Measurements from ENCODE around the gene NRP1.

NRP1 gene

DNA sequence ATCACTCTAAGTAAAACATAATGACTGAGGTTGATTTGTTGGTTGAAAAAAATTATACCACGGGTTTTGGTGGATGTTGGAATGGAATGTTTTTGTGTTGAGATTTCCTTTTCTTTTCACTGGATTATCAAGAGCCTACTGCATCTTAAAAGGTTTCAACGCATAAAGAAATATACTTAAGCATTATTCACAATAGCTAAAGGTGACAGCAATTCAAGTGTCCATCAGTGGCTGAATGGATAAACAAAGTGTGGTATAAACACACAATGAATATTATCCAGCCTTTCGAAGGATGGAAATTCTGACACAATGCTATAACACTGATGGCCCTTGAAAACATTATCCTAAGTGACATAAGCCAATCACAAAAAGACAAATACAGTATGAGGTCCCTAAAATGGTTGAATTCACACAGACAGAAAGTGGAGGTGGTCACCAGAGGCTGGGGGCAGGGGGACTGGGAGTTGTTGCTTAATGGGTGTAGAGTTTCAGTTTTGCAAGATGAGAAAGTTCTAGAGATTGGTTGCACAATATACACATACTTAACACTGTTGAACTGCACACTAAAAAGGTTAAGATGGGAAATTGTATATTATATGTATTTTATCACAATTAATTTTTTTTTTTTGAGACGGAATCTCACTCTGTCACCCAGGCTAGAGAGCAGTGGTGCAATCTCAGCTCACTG, 122.3 kb downstream of the NRP1 start:
- no peak for DNase-seq (ENCODE audit: low read depth in 2 of 2)

DNA sequence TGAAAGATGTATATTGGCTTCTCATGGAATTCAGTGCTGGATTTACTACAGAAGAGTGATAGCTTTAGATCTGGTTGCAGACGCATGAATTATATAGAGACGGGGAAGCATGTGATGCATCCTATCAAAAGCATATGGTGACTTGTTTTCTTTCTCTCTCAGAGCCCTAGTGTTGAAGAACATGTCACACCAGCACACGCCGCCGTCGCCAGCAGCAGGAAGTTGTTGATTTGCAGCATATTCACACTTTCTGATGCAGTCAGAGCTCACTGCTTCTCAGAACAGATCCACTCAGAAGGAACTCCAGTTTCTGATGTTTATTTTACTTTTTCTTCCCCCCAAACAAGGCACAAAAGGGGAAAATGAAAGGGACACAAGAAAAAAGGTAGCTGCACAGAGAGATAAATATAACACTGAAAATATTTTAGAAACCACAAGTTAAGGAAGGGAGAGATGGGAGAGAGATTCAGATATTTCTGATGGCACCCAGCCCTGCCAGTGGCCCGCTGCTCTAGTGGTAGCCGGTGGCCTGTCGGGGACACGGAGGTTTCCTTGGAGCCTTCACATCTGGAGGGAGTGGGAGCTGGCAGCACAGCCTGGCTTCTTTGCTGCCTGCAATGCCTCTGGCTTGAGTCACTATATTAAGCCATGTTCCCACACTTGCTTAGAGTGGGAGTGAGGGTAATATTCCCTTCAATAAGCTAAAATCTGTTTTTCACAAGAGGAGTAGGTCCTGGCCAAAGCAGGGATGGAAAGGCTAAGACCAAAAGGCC, 123.2 kb downstream of the NRP1 start:
- DNase-seq (ENCODE audit: low read depth in 2 of 2), result no peak

DNA sequence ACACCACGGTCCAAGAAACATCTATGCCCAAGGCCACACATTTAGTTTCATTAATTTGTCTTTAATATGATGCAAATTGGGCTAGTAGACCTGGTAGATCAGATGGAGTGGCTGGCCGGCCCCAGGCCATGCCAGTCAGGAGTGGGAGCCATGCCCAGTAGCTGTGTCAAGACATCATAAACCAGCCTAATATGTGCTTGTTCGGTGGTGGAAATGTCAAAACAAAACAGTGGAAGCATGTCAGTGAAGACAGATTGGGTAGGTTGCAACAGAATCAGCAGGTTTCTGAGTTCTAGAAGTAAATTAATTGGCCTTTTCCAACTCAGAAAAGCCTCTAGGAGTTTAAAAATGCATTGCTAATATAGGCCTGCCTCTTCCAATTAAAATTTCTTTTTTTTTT, 124.7 kb downstream of the NRP1 start:
- no peak for DNase-seq (ENCODE audit: low read depth in 2 of 2)

DNA sequence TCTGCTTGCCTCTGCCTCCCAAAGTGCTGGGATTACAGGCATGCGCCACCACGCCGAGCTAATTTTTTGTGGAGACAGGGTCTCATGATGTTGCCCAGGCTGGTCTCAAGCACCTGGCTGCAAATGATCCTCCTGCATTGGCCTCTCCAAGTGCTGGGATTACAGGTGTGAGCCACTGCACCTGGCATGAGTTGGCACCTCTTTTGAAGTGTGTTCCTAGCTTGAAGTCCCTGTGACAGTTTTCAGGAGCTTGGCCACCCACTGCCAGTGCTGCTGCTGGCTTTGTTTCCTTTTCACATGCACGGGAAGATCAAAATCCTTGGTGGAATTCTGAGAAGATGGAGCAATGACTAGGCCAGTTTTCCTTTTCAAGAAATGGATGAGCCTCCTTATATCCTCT, 126.3 kb downstream of the NRP1 start:
- no peak for DNase-seq (ENCODE audit: low read depth in 2 of 2)

DNA sequence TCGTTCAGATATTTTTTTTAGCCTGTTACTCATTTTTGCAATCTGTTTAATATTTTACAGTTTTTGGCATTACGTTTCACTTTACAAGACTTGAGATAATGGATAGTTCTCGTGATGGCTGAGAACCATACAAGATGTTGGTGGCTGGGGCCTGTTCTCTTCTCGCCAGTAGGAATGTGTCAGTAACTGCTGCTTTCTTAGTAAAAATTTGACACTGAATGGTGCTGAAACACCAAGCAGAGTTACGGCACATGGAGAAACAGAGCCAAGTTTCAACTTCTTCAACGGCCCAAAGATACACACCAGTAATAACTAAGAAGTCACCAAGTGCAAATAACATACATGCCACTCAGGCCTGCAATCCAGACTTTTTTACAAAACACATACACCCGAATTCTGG, 130.4 kb downstream of the NRP1 start:
- DNase-seq (ENCODE audit: low read depth in 2 of 2), result no peak

DNA sequence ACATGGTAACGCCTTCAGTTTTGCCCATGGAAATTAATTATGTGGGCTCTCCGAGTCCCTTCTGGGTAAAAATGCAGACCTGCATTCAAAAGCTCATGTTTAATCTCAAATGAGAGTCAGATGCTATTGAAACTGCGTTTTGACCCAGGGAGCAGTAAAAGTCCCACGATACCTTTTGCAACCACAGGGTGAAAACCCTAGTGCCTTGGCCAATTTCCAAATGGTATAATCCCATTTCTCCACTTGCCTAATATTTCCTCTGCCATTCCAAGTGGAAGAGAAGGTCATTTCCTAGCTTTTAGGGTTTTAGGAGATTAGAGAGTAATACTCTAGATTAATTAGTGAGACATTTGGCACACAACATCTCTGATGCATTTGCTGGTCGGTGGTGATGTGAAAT, 132.5 kb downstream of the NRP1 start:
- DNase-seq (ENCODE audit: low read depth in 2 of 2), result no peak

DNA sequence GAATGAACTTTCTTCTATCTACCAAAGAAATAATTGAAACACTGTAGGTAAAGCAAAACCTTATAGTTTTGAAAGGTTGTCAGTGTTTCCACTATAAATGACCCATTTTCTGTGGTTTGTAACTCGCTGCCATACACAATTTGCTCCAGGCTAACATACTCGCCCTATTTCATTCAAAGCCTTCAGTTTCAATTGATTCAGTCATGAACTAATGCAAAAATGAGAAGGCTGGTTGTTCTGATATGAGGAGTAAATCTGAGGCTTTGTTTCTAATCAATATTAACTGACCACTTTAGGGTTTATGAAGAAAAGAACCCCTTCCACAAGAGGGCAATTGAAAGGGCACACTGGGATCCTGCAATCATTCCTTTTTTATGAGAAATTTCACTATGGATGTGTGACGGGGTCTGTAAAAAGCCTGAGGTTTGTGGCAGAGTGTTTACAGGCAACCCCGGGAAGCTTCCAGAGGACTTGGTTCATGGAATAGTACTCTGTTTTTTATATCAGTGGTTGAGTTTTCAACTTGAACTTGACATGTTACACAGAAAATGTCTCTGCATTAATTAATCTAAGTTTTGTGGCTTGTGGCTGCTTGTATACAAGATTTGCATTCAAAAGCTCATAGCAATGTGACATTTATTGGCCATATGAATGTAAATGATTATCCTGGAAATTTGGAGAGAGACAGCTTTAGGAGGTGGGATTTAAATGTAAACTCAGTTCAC, 133.2 kb downstream of the NRP1 start:
- DNase-seq (ENCODE audit: low read depth in 2 of 2), result no peak

DNA sequence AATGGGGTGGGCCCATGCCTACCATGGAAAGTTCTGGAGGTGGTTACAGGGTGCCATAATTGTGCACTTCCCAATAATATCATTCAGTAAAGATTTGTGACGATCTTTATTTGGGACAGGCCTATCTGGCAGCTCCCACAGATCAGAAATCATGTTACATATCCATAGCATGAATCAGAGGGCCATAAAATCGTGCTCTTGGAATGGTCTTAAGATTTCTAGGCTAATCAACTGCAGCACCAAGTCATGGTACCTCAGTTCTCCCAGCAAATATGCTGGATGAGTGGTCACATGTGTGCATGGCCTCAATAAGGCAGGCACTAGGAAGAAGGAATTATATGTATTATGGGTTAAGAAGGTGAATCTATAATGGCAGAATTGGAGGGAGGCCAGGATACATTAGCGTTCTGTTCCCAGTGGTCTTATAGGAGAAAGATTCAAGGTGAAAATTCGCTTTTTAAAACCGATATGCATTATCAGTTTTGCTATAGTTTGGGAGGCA, 134.7 kb downstream of the NRP1 start:
- DNase-seq (ENCODE audit: low read depth in 2 of 2), result no peak

DNA sequence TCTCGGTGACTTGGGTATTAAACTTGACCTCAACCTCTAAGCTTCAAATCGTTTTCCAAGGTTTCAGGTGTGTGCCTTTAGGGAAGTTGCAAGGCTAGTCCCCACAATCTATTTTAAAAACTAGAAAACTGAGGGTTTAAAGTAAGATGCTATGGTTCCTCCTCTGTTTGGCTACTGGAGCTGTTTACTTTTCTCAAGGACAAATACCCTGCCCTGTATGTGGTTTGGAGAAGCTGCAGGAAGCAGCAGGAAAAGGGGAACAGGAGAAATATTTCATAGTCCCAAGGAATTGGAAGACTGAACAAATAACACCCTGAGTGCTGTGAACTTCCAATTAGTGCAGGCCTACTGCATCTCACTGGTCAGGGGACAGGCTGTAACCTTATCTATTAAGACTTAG, 135.9 kb downstream of the NRP1 start:
- DNase-seq (ENCODE audit: low read depth in 2 of 2), result no peak

DNA sequence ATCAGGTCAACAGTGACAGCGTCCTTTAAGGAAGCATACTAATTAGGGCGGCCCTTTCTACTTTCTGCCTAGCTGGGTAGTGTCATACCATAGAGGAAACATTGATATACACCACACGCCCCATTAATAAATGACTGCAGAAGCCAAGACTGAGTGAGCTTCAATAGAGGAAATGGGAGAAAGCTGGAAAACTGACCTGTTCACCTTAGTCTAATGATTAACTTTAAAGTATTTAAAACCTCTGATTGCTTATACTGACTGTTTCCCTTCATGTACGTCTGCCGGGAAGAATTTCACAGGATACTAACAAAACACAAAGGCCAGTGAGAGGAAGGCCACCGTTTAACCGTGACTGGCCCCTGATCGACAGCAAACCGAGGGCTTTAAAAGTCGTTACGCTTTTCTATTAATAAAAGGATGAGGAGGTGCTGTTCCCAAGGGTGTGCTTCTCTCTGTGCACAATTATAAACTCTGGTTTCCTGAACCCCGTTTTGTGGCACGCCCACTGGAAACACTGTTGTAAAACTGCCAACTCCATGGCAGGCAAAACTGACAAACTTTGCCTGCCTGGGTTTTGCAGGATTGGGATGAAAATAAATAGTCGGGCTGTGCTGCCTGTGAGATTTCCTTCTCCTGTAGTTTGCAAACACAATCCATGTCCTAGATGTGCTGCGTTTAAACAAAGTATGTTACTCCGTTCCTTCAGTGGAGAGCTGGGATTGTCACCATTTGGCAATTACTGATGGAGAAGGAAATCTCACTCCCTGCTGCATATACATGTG, 137.6 kb downstream of the NRP1 start:
- no peak for DNase-seq (ENCODE audit: low read depth in 2 of 2)

DNA sequence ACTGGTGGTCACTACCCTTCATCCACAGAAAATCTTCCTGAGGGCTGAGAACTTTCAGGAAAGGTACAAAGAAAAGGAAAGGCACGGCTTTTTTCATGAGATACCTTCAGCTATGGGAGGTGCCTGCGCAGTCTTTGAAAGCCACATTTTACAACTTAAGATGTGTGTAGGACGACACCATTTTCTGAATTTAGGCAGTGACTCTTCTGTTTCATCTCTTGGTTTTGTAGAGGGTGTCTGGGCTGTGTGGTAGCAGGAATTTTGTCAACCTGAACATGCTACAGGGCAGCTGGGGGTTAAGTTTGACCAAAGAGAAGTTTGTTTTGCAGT, 138.1 kb downstream of the NRP1 start:
- no peak for DNase-seq (ENCODE audit: low read depth in 2 of 2)

DNA sequence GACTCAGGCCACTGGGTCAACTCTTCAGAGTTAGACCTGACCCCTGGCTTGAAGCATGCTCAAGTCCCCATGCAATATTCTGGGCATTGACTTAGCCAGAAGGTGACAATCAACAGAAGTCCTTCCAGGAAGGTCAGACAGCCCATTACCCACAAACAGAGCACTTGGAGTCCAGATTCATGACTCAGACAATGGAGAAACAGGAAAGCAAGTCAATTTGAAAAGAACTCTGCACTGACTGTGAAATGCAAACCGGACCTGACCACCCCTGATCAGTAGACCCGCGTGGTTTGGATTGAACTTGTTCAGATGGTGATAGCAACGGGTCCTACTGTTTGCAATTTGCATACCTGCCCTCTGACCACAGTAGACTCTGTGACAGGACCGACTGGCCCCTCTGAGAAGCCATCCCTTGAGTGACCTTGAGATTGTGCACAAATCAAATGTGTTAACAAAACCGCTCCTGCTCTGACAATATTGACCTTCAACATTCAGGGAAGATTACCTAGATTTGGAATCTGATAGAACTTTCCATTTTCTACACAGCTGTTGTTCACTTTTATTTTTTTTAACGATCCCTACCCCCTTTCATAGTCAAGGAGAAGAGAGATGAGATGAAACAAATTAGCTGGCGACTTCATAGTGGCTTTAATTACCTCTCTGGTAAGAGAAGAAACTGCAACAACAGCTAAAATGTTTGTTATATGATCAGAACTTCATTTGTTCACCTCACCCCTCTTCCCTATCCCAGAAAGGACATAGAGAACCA, 138.7 kb downstream of the NRP1 start:
- DNase-seq (ENCODE audit: low read depth in 2 of 2), result no peak

DNA sequence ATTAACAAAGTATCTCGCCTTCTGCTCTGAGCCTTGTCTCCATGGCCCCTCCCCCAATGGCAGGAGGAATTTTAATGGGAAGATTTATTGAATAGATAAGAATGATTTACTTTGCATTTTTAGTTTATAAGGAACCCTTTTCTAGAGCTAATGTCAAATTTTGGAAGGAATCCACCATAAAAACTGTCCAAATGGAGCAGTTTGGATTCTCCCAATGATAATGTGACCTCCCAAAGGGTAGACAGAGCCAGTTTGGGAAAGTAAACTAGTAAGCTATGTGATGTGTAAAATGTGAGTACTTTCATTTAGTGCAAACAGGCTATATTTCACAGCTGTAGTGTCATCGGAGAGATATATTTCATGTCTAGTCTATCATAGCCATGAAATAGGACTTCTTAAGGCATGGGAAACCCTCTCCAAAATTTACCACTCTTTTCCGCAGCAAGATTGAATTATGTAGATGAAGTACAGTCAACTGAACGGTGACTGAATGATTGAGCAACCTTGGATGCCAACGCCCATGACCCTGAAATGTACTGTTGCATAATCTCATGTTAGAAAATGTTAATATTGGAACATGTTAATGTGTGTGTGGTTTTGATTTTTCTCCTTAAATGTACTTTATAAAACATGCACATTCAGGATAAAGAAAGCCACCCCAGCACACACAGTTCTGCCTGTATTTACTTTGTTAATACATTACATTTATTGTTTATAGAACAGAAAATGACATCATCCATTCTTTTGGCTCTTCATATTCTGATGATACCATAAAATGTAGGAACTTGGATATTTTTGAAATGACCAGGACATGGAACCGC, 140.6 kb downstream of the NRP1 start:
- no peak for DNase-seq (ENCODE audit: low read depth in 2 of 2)

DNA sequence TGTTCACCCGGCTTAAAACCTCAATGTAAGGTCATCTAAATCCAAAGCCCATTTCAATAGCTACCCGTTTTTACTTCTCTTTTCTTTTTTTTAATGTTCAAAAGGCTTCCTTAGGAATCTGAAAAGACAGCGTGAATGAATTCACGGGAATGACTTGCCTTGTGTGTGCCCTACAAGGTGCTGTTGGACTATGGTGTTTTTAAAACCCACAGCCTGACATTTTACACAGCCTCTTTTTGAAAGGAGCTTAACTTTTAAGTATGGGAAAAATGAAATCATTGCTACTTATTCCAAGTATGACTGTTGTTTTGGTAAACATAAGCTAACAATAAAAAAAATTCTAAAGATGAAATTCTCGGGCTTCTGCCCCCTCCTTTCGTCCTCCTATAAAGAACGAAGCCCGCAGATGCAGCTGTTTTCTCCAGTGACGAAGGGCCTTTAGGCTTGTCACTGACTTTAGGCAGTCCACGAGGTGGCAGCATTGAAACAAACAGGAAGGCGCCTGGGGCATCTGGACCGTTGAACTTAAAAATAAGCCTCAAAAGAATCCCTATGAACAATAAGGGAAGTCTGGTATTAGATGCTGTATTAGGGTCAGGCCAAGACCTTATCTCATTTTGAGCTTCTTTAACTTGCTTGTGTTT, 141.3 kb downstream of the NRP1 start:
- DNase-seq (ENCODE audit: low read depth in 2 of 2), result peak; percentile 62 to 64

DNA sequence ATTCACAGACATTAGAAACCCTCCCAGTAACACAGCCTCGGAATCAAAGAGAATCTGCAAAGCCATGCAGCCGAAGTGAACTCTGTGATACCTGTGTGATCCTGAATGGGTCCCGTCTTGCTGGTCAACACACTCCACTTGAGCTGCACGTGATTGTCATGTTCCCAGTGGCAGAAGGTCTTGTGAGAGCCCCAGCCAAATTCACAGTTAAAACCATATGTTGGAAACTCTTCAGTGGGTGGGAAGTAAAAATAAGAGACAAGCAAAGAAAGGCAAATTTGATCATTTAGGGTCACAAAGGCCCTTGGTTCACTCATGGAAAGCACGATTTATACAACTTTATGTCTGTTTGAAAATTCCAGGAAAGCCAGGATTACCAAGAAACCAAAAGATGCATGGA, 142.3 kb downstream of the NRP1 start:
- DNase-seq (ENCODE audit: low read depth in 2 of 2), result no peak

DNA sequence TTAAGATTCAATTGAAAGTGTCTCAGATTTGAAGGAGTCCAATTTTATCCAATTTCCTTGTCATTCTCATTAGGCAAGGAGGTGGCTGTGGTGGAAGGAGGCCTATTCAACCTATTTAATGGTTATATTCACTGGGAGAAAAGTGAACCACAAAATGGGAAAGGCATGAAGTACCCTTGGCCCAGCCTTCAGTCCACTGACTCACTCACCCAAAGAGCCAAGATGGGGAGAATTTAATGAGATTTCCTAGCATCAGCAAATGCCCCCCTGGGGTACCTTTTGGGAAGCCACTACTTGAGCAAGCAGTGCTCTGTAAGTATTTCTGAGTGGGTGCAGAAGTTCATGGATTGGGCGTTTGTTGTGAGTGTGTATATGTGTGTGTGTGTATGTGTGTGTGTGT, 144.1 kb downstream of the NRP1 start:
- no peak for DNase-seq (ENCODE audit: low read depth in 2 of 2)

DNA sequence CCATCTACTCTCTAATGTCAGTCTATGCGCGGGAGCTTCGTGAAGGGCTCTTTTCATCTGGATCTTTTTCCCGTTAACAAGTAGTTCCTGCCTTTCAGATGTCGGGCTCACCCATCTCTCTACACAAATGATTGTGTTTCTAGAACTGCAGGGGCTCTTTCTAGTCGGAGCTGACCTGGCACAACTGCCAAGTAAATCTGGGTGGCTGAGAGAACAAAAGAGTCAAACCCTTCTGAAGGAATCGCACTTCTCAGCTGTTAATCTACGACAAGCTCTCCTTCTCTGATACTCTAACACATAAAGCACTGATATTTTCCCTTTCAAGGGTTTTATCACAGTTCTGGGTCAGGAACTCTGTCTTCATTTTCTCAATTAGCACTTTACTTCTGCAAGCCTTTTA, 144.7 kb downstream of the NRP1 start:
- DNase-seq (ENCODE audit: low read depth in 2 of 2), result no peak

DNA sequence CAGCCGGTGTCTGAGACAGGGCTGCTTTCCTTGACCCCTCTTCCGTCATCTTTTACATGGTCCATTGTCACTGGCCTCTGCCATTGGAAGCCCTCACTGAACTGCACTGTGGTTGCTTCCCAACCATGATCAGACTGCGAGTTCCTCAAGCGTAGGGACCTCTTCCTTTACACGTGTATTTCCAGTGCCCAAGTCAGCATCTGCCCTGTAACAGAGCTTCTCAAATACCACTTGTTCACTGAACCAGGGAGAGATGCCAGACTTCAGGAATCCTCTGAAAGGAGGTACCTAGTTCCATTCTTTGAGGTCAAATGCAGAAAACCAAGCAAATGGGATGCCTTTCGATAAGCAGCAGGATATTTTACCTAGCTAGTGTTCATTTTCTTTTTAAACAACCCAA, 145.1 kb downstream of the NRP1 start:
- DNase-seq (ENCODE audit: low read depth in 2 of 2), result no peak

DNA sequence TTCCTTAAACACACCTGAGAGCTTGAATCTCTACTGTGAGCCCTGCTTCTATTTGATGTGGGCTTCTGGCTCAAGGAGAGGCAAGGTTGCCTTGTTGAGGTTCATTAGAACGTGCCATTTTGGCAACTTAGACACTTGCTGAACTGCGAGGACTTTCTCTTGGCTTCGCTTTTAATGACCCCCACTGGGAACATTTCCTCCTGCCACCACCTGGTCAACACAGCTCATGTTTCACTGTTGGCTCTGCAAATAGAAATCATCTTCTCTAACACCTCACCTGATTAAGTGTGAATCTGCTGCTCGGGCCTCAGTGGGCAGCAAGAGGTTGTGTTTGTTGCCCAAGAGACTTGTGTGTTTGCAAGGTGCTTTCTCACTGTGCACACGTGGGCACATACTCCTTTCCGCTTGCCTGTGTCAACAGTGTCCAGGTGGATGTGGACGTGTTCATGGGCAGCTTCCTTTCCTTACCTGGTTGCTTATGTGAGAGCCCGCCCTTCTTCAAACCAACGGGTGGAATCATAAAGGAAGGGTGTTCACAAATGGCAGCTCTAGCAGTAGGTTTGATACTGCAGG, 147.0 kb downstream of the NRP1 start:
- DNase-seq (ENCODE audit: low read depth in 2 of 2), result no peak

DNA sequence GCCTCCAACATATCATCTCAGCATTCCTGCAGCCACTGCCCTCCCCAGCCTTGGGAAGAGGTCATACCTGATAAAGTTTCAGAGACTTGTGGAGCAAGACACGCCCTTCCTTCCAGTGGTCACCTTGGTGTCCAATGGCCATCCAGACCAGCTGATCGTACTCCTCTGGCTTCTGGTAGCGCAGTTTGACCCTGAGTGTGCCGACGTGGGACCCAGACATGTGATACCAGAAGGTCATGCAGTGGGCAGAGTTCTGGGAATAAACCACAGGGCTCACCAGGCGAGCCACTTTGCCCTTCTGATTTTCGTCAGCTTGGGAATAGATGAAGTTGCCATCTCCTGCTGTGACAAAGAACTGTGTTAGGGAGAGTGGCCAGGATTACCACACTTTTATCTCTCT, 148.3 kb downstream of the NRP1 start:
- DNase-seq (ENCODE audit: low read depth in 2 of 2), result no peak
